Measurements from ENCODE around the gene SNRPA1. TPM values are rescaled to one million over a fixed set of nuclear protein-coding genes. Genes with fewer than 3 reads are reported as not detected.

SNRPA1 gene
- total and polyA plus RNA-seq, 8 donors: 3.5 to 75.6 (median 59.0) TPM

- intact Hi-C loops (cut with DNase I; ENCODE audit: low total_unique reads): loop anchor here (10.0 kb wide), 1 partner anchor 199 kb away; no protein-coding TSS in a partner anchor
- H3K4me1 ChIP-seq: peaks cover 0 to under 1% (median under 1%) of the 10 kb centered on the region in 4 donors
- 82 to 91% (median 87%) methylated on average over 7 to 8 of the region's 8 CpGs for WGBS, 5 donors
Measured at GRCh38 chr15:101305820-101306255, 10.8 kb upstream of the SNRPA1 start.

GRCh38 chr15:101303408-101303807, 8.4 kb upstream of the SNRPA1 start:
- 72 to 85% (median 81%) methylated on average over 3 to 4 of the region's 4 CpGs for WGBS, 5 donors

More at GRCh38 chr15:101305820-101306255, 10.8 kb upstream of the SNRPA1 start:
- H3K36me3 ChIP-seq: peaks cover 0 to 13% (median 0%) of the 10 kb centered on the region in 4 donors
- no peak for TF ChIP-seq POLR2A (IDR thresholded peaks at IDR 0.05)
- TF ChIP-seq EP300 (IDR thresholded peaks at IDR 0.05): no peak
- no peak for TF ChIP-seq POLR2AphosphoS5 (IDR thresholded peaks at IDR 0.05)
- TF ChIP-seq CTCF (IDR thresholded peaks at IDR 0.05): no peak
- H3K4me3 ChIP-seq: no peak overlapping the region
- DNase-seq: no peak
- no peak overlapping the region for H3K27ac ChIP-seq
- peaks cover 0 to 14% (median 0%) of the 10 kb centered on the region in 3 donors for H3K27me3 ChIP-seq
- H3K9me3 ChIP-seq: no peaks in the 10 kb centered on the region

GRCh38 chr15:101296418-101297405, 1.7 kb upstream of the SNRPA1 start:
- DNase-seq: no peak
- Histone ChIP-seq H3K4me1 (peaks cover 14 to 44% (median 35%) of the 10 kb centered on the region in 4 donors), H3K9me3 (no peaks in the 10 kb centered on the region), H3K4me3 (no peak overlapping the region), H3K27me3 (no peaks in the 10 kb centered on the region), H3K36me3 (peaks cover 0 to 3% (median 0%) of the 10 kb centered on the region in 4 donors), H3K27ac (no peak overlapping the region)
- WGBS, 5 donors: 79 to 90% (median 87%) methylated on average over 9 of the region's 9 CpGs
- TF ChIP-seq POLR2AphosphoS5 (IDR thresholded peaks at IDR 0.05) (no peak), POLR2A (IDR thresholded peaks at IDR 0.05) (no peak), CTCF (IDR thresholded peaks at IDR 0.05) (no peak), EP300 (IDR thresholded peaks at IDR 0.05) (no peak)
- intact Hi-C loops (cut with DNase I; ENCODE audit: low total_unique reads): loop anchor here (5.0 kb wide), 1 partner anchor 346 kb away; no protein-coding TSS in a partner anchor

More at GRCh38 chr15:101303408-101303807, 8.4 kb upstream of the SNRPA1 start:
- Histone ChIP-seq H3K27ac (no peak overlapping the region), H3K4me1 (peaks cover 0 to 8% (median 3%) of the 10 kb centered on the region in 4 donors), H3K9me3 (no peaks in the 10 kb centered on the region), H3K4me3 (no peak overlapping the region), H3K27me3 (no peaks in the 10 kb centered on the region), H3K36me3 (no peaks in the 10 kb centered on the region)
- TF ChIP-seq POLR2A (IDR thresholded peaks at IDR 0.05): no peak
- no peak for TF ChIP-seq EP300 (IDR thresholded peaks at IDR 0.05)
- TF ChIP-seq POLR2AphosphoS5 (IDR thresholded peaks at IDR 0.05): no peak
- TF ChIP-seq CTCF (IDR thresholded peaks at IDR 0.05): no peak
- intact Hi-C loops (cut with DNase I; ENCODE audit: low total_unique reads): loop anchor here (10.0 kb wide), 1 partner anchor 201 kb away; no protein-coding TSS in a partner anchor
- no peak for DNase-seq

- Histone ChIP-seq H3K36me3 (peaks cover 0 to 9% (median 5%) of the 10 kb centered on the region in 4 donors), H3K27ac (peak overlapping the region; percentile 89 to 97 (median 95)), H3K4me3 (peak overlapping the region; percentile 84 to 91 (median 85)), H3K4me1 (peaks cover 14 to 52% (median 39%) of the 10 kb centered on the region in 4 donors), H3K9me3 (no peaks in the 10 kb centered on the region), H3K27me3 (no peaks in the 10 kb centered on the region)
- peak in 1 of 2 donors; percentile 36 for DNase-seq
- intact Hi-C loops (cut with DNase I; ENCODE audit: low total_unique reads): loop anchor here (5.0 kb wide), 1 partner anchor 347 kb away; no protein-coding TSS in a partner anchor
- 1 to 2% (median 1%) methylated on average over 20 of the region's 20 CpGs for WGBS, 5 donors
- TF ChIP-seq POLR2AphosphoS5 (IDR thresholded peaks at IDR 0.05) (no peak), CTCF (IDR thresholded peaks at IDR 0.05) (no peak), POLR2A (IDR thresholded peaks at IDR 0.05) (no peak), EP300 (IDR thresholded peaks at IDR 0.05) (no peak)
Measured at GRCh38 chr15:101295607-101296161, 636 bp upstream of the SNRPA1 start.

Data from stomach (tissue), 9 donors.